CD4-positive, alpha-beta T cell (primary cell): ENCODE measurements around the gene TSPAN9. TPM values are rescaled to one million over a fixed set of nuclear protein-coding genes. Genes with fewer than 3 reads are reported as not detected.

Experiments used
- ATAC-seq: fragments of 200-7000 bp; cut with Tn5 transposase; one replicate; pipeline ENCODE4 v1.10.0; 2022; ENCODE audit warnings: mild to moderate bottlenecking; ENCODE audit not compliant: poor library complexity
- CTCF ChIA-PET: fragments of 350-600 bp; sonication (Branson Sonifier 250); formaldehyde crosslinking; loops from one replicate; lab custom pipeline; 2021; ENCODE audit warnings: antibody characterized with exemption, inconsistent platforms; lab: Charles Lee
- POLR2A ChIA-PET: fragments of 350-600 bp; sonication (Branson Sonifier 250); formaldehyde crosslinking; loops from one replicate; lab custom pipeline; 2021; ENCODE audit warnings: antibody characterized with exemption, inconsistent platforms; lab: Charles Lee
- DNase-seq, 14 experiments: peaks; one replicate each; pipeline ENCODE4 v3.0.0-alpha.2; 2013 to 2020; ENCODE audit warnings: mixed read lengths in 2 of 14
- H3K27ac ChIP-seq, 2 donors: one replicate each; pipeline versions ENCODE4 v1.5.1 to v1.7.0; 2013; ENCODE audit warnings: low read length in 2 of 2, low read depth in 1 of 2, mild to moderate bottlenecking in 1 of 2
- H3K27me3 ChIP-seq, 2 experiments: 1 replicate in 1 of 2; 2 replicates in 1 of 2; pipeline versions ENCODE4 v1.6.1 to v1.7.0; 2013; ENCODE audit warnings: low read length in 2 of 2, control low read depth in 1 of 2, mild to moderate bottlenecking in 1 of 2, moderate library complexity in 1 of 2; ENCODE audit not compliant: insufficient read depth in 2 of 2, control insufficient read depth in 1 of 2
- H3K36me3 ChIP-seq: one replicate; pipeline ENCODE4 v1.6.1; 2013; ENCODE audit warnings: low read length, control low read depth; ENCODE audit not compliant: insufficient read depth
- H3K4me1 ChIP-seq: one replicate; pipeline ENCODE4 v1.6.1; 2013; ENCODE audit warnings: low read length, control low read depth; ENCODE audit not compliant: insufficient read depth
- H3K4me3 ChIP-seq: one replicate; pipeline ENCODE4 v1.5.1; 2013; ENCODE audit warnings: mild to moderate bottlenecking, low read length, moderate library complexity
- H3K9me3 ChIP-seq, 2 experiments: 1 replicate in 1 of 2; 2 replicates in 1 of 2; pipeline versions ENCODE4 v1.6.1 to v1.7.0; 2013; ENCODE audit warnings: low read length in 2 of 2, mild to moderate bottlenecking in 2 of 2, control low read depth in 1 of 2, moderate library complexity in 1 of 2; ENCODE audit not compliant: control insufficient read depth in 1 of 2, insufficient read depth in 1 of 2
- H3K27ac Mint-ChIP-seq: one replicate; pipeline ENCODE4 v1.8.0; 2020; ENCODE audit warnings: mixed read lengths
- H3K27me3 Mint-ChIP-seq: one replicate; pipeline ENCODE4 v1.8.0; 2021; ENCODE audit warnings: mixed read lengths
- H3K36me3 Mint-ChIP-seq: one replicate; pipeline ENCODE4 v1.8.0; 2021; ENCODE audit warnings: low read depth, mixed read lengths
- H3K4me1 Mint-ChIP-seq: one replicate; pipeline ENCODE4 v1.8.0; 2021; ENCODE audit warnings: low read depth, mixed read lengths
- H3K4me3 Mint-ChIP-seq: one replicate; pipeline ENCODE4 v1.8.0; 2020; ENCODE audit warnings: mild to moderate bottlenecking, mixed read lengths
- H3K9me3 Mint-ChIP-seq: one replicate; pipeline ENCODE4 v1.8.0; 2020; ENCODE audit warnings: mixed read lengths
- intact Hi-C, 2 experiments: fragments of 100-400 bp; cut with DNase I in 1 of 2; cut with micrococcal nuclease in 1 of 2; formaldehyde crosslinking; loops; one replicate each; pipeline versions ENCODE4 v1.15.1 to v1.9.0; 2023 to 2025; cut with DNase I, micrococcal nuclease
- total RNA-seq, 174 experiments: library from RNA in 2 of 174; stranded (reverse) in 2 of 174; gene quantifications; one replicate each; pipeline ENCODE4 v1.2.3 and lab custom pipeline; 2021 to 2026
- TF ChIP-seq, protein P1 (sequence below): fragments of 200-600 bp; IDR thresholded peaks from one replicate; pipeline ENCODE4 v1.8.0; 2022; ENCODE audit warnings: antibody characterized with exemption, mild to moderate bottlenecking

TSPAN9 gene
- total RNA-seq, 2 experiments from 2014 or later = 0.82 to 1.3 TPM

DNA sequence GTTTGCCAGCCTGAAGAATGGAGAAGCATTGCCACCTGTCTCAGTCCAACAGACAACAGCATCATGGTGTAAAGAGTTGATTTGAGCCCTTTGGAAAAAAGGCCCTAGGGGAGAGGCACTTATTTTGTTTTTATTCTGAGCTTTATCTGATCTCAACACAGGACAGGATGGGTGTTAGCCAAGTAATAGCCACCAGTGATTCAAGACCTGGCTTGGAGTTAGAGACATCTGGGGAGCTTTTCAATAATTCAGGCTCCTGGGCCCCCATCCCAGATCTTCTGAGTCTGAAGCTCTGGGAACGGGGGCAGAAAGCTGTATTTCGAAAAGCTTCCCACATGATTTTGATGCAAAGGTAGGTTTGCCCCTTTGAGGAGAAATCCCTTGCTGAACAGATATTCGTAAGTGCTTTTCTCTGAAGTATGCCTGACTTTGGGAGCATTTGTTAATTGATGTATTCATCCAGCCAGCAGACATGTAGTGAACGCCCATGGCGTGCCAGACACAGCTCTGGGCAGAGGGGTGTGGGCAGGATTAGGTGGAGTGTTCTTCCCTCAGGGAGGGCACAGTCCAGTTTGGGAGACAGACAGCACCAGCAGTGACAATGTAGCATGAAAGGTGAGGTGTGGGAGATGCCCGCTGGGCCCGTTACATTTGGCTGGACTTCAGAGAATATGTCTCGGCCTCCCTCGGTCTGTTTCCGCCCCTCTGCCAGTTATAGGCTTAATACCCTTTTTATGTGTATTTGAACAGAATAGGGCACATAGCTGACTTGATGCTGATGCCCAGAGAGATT is 72.5 kb downstream of the TSPAN9 start:
- Mint-ChIP-seq H3K9me3 (no peaks in the 10 kb centered on the region), H3K27ac (no peak overlapping the region), H3K4me3 (no peak overlapping the region), H3K4me1 (no peaks in the 10 kb centered on the region), H3K36me3 (no peaks in the 10 kb centered on the region), H3K27me3 (peaks cover 24% of the 10 kb centered on the region)
- intact Hi-C loops = no loop called here
- DNase-seq (no peak), ATAC-seq (no peak)
- H3K4me3 ChIP-seq = no peak overlapping the region
- TF ChIP-seq, protein P1, sequence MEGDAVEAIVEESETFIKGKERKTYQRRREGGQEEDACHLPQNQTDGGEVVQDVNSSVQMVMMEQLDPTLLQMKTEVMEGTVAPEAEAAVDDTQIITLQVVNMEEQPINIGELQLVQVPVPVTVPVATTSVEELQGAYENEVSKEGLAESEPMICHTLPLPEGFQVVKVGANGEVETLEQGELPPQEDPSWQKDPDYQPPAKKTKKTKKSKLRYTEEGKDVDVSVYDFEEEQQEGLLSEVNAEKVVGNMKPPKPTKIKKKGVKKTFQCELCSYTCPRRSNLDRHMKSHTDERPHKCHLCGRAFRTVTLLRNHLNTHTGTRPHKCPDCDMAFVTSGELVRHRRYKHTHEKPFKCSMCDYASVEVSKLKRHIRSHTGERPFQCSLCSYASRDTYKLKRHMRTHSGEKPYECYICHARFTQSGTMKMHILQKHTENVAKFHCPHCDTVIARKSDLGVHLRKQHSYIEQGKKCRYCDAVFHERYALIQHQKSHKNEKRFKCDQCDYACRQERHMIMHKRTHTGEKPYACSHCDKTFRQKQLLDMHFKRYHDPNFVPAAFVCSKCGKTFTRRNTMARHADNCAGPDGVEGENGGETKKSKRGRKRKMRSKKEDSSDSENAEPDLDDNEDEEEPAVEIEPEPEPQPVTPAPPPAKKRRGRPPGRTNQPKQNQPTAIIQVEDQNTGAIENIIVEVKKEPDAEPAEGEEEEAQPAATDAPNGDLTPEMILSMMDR = no peak
- peaks cover 0 to 9% of the 10 kb centered on the region in 2 experiments for H3K9me3 ChIP-seq
- no peaks in the 10 kb centered on the region for H3K4me1 ChIP-seq
- no peaks in the 10 kb centered on the region for H3K36me3 ChIP-seq
- H3K27me3 ChIP-seq = peaks cover 0 to 11% of the 10 kb centered on the region in 2 experiments
- CTCF ChIA-PET = no interaction called here
- POLR2A ChIA-PET = no interaction called here
- H3K27ac ChIP-seq = no peak overlapping the region

GRCh38 chr12:3150308-3150670 is 73.1 kb downstream of the TSPAN9 start:
- H3K27me3 Mint-ChIP-seq = peaks cover 24% of the 10 kb centered on the region
- POLR2A ChIA-PET = no interaction called here
- TF ChIP-seq, protein P1 = no peak
- H3K36me3 Mint-ChIP-seq = no peaks in the 10 kb centered on the region
- intact Hi-C loops = no loop called here
- H3K4me3 ChIP-seq = no peak overlapping the region
- DNase-seq = no peak
- ATAC-seq = no peak
- H3K4me3 Mint-ChIP-seq = no peak overlapping the region
- CTCF ChIA-PET = no interaction called here
- no peaks in the 10 kb centered on the region for H3K36me3 ChIP-seq
- H3K4me1 Mint-ChIP-seq = no peaks in the 10 kb centered on the region
- peaks cover 0 to 11% of the 10 kb centered on the region in 2 experiments for H3K27me3 ChIP-seq
- no peak overlapping the region for H3K27ac ChIP-seq
- H3K4me1 ChIP-seq = no peaks in the 10 kb centered on the region
- H3K9me3 Mint-ChIP-seq = no peaks in the 10 kb centered on the region
- no peak overlapping the region for H3K27ac Mint-ChIP-seq
- peaks cover 0 to 3% of the 10 kb centered on the region in 2 experiments for H3K9me3 ChIP-seq

DNA sequence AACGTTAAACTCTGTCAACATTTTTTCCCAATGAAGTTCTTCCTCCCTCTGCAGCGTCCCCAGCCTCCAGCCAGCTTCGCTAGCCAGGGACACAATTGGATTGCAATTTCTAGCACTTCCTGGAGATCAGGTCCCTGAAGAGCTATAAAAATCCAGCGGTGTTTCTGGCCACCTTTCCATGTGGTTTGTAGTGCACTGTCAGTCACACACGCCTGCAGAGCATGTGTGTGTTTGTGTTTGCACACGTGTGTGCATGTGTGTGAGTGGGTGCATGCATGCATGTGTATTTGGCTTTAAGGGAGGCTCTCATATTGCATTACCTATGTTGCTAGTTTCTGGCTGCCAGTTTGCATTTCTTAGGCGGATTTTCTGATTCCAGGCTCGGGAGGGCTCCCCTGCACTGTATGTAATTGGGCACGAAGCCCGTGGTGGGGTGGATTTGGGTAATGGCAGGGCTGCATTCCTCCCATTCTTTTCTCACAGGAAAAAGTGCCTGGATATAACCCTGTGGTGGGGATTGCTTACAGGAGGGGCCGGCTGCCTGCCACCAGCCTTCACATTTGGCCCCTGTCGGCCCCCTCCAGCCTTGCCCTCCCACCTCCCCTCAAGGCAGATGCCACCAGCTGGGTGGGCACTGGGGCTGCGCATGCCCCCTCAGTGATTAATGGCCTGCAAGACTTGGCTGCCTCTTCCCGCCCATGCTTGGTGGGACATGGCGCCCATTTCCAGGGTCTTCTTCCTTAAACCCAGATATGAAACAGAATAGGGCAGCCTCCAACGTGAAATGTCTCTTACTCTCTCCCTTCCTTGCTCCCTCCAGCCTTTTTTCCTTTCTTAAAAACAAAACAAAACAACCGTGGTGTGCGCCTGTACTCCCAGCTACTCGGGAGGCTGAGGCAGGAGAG is 74.0 kb downstream of the TSPAN9 start:
- H3K4me1 Mint-ChIP-seq = no peaks in the 10 kb centered on the region
- no peak for DNase-seq
- no peaks in the 10 kb centered on the region for H3K9me3 ChIP-seq
- no peaks in the 10 kb centered on the region for H3K36me3 Mint-ChIP-seq
- TF ChIP-seq, protein P1 = no peak
- no peaks in the 10 kb centered on the region for H3K4me1 ChIP-seq
- POLR2A ChIA-PET = no interaction called here
- peaks cover 0 to 4% of the 10 kb centered on the region in 2 experiments for H3K27me3 ChIP-seq
- no peak overlapping the region for H3K27ac Mint-ChIP-seq
- H3K36me3 ChIP-seq = no peaks in the 10 kb centered on the region
- H3K27me3 Mint-ChIP-seq = peaks cover 23% of the 10 kb centered on the region
- no peak overlapping the region for H3K4me3 Mint-ChIP-seq
- no peak overlapping the region for H3K4me3 ChIP-seq
- no peak overlapping the region for H3K27ac ChIP-seq
- no peak for ATAC-seq
- no peaks in the 10 kb centered on the region for H3K9me3 Mint-ChIP-seq
- intact Hi-C loops = no loop called here
- CTCF ChIA-PET = no interaction called here
